GM23338 (cell line): ENCODE results near the gene DDC.

ENCODE experiments used
- EZH2 ChIP-seq: fragments of 200-600 bp; sonication (generic); IDR thresholded peaks from one replicate; pipeline ENCODE4 v1.8.0; 2017; ENCODE audit warnings: antibody characterized with exemption, mild to moderate bottlenecking, low read depth; ENCODE audit not compliant: unreplicated experiment
- EZH2phosphoT487 ChIP-seq: fragments of 200-600 bp; sonication (generic); IDR thresholded peaks from one replicate; pipeline ENCODE4 v1.8.1; 2018; ENCODE audit warnings: antibody characterized with exemption; ENCODE audit not compliant: unreplicated experiment
- POLR2AphosphoS5 ChIP-seq: IDR thresholded peaks from 2 replicates; pipeline ENCODE4 v1.6.1; 2016; ENCODE audit warnings: antibody characterized with exemption, low read depth
- ZNF331 ChIP-seq: fragments of 250-450 bp; sonication (Bioruptor Pico); IDR thresholded peaks from 2 replicates; pipeline ENCODE4 v1.5.0; 2020; ENCODE audit warnings: low read depth, mild to moderate bottlenecking, moderate library complexity
- TF ChIP-seq, protein P1 (sequence below), 2 experiments: fragments of 200-600 bp in 1 of 2; sonication (generic) in 1 of 2; conservative IDR thresholded peaks; 2 replicates each; pipeline versions ENCODE4 v1.5.1 to v1.6.1; 2016 to 2017; ENCODE audit warnings: antibody characterized with exemption in 2 of 2, low read depth in 2 of 2, mild to moderate bottlenecking in 2 of 2, moderate library complexity in 1 of 2
- TF ChIP-seq, protein P2 (sequence below): IDR thresholded peaks from one replicate; pipeline ENCODE4 v1.6.1; 2018; ENCODE audit warnings: antibody characterized with exemption; ENCODE audit not compliant: unreplicated experiment

DNA sequence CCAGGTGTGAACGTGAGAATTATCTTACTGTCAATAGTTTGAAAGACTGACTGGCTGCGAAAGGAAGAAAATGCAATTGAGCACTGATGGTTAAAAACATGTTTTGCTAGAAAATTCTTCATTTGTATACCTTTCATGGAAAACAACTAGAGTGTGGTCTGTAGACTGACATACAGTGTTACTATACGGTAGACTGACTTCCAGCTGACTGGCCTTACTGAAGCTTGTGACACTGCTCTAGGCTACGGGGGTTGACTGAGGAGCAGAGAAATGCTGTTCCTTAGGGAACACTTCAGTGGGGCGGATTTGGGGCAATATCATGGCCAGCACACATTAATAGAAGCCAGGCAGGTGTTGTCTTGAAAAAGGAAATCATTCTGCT, 25.9 kb upstream of the DDC start:
- no peak for TF ChIP-seq ZNF331 (CRISPR knock-in tag)
- no peak for TF ChIP-seq EZH2
- TF ChIP-seq, protein P1, sequence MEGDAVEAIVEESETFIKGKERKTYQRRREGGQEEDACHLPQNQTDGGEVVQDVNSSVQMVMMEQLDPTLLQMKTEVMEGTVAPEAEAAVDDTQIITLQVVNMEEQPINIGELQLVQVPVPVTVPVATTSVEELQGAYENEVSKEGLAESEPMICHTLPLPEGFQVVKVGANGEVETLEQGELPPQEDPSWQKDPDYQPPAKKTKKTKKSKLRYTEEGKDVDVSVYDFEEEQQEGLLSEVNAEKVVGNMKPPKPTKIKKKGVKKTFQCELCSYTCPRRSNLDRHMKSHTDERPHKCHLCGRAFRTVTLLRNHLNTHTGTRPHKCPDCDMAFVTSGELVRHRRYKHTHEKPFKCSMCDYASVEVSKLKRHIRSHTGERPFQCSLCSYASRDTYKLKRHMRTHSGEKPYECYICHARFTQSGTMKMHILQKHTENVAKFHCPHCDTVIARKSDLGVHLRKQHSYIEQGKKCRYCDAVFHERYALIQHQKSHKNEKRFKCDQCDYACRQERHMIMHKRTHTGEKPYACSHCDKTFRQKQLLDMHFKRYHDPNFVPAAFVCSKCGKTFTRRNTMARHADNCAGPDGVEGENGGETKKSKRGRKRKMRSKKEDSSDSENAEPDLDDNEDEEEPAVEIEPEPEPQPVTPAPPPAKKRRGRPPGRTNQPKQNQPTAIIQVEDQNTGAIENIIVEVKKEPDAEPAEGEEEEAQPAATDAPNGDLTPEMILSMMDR (conservative IDR thresholded peaks at IDR 0.05; ENCODE audit: low read depth in 2 of 2) = no peak
- no peak for TF ChIP-seq EZH2phosphoT487
- TF ChIP-seq POLR2AphosphoS5 = 0 out of 2 replicates have a peak, but pooled peaks have one; percentile 23
- TF ChIP-seq, protein P2, sequence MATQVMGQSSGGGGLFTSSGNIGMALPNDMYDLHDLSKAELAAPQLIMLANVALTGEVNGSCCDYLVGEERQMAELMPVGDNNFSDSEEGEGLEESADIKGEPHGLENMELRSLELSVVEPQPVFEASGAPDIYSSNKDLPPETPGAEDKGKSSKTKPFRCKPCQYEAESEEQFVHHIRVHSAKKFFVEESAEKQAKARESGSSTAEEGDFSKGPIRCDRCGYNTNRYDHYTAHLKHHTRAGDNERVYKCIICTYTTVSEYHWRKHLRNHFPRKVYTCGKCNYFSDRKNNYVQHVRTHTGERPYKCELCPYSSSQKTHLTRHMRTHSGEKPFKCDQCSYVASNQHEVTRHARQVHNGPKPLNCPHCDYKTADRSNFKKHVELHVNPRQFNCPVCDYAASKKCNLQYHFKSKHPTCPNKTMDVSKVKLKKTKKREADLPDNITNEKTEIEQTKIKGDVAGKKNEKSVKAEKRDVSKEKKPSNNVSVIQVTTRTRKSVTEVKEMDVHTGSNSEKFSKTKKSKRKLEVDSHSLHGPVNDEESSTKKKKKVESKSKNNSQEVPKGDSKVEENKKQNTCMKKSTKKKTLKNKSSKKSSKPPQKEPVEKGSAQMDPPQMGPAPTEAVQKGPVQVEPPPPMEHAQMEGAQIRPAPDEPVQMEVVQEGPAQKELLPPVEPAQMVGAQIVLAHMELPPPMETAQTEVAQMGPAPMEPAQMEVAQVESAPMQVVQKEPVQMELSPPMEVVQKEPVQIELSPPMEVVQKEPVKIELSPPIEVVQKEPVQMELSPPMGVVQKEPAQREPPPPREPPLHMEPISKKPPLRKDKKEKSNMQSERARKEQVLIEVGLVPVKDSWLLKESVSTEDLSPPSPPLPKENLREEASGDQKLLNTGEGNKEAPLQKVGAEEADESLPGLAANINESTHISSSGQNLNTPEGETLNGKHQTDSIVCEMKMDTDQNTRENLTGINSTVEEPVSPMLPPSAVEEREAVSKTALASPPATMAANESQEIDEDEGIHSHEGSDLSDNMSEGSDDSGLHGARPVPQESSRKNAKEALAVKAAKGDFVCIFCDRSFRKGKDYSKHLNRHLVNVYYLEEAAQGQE = no peak
